ENCODE results near the gene SDC3. TPM values are rescaled to one million over a fixed set of nuclear protein-coding genes. Genes with fewer than 3 reads are reported as not detected.

The SDC3 gene
- total RNA-seq, 6 experiments from 2014 or later, result 13.8 to 45.7 (median 16.2) TPM

DNA sequence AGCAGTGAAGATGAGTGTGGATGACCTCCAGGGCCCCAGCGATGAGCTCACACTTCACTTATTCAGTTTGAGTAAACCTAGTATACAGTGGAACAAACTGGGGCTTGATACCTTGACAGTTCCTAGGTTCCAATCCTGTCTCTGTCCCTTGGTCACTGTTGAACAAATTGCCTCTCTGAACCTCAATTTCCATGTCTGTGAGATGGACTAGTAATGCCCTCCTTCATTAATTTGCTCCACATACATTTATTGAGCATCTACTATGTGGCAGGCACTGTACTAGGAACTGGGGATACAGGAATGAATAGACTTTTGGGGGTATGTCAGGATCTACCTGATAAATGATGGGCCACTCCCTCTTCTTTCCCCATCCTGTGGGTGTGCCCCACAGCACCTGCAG, 57.3 kb downstream of the SDC3 start:
- intact Hi-C loops (cut with DNase I), result no loop called here
- no CpG with 5 or more reads among the region's 1 CpG for WGBS (ENCODE audit: insufficient coverage, low coverage, low lambda C conversion rate, missing lambda C conversion rate)
- H3K27me3 ChIP-seq, result no peaks in the 10 kb centered on the region
- no peaks in the 10 kb centered on the region for H3K4me1 ChIP-seq
- no peaks in the 10 kb centered on the region for H3K9me3 ChIP-seq
- H3K27ac ChIP-seq, result no peak overlapping the region
- DNase-seq (no peak), ATAC-seq (no peak)
- no peaks in the 10 kb centered on the region for H3K36me3 ChIP-seq
- TF ChIP-seq POLR2A (IDR thresholded peaks at IDR 0.05), result no peak
- TF ChIP-seq, protein P1, sequence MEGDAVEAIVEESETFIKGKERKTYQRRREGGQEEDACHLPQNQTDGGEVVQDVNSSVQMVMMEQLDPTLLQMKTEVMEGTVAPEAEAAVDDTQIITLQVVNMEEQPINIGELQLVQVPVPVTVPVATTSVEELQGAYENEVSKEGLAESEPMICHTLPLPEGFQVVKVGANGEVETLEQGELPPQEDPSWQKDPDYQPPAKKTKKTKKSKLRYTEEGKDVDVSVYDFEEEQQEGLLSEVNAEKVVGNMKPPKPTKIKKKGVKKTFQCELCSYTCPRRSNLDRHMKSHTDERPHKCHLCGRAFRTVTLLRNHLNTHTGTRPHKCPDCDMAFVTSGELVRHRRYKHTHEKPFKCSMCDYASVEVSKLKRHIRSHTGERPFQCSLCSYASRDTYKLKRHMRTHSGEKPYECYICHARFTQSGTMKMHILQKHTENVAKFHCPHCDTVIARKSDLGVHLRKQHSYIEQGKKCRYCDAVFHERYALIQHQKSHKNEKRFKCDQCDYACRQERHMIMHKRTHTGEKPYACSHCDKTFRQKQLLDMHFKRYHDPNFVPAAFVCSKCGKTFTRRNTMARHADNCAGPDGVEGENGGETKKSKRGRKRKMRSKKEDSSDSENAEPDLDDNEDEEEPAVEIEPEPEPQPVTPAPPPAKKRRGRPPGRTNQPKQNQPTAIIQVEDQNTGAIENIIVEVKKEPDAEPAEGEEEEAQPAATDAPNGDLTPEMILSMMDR (IDR thresholded peaks at IDR 0.05), result no peak
- H3K4me3 ChIP-seq, result no peak overlapping the region

DNA sequence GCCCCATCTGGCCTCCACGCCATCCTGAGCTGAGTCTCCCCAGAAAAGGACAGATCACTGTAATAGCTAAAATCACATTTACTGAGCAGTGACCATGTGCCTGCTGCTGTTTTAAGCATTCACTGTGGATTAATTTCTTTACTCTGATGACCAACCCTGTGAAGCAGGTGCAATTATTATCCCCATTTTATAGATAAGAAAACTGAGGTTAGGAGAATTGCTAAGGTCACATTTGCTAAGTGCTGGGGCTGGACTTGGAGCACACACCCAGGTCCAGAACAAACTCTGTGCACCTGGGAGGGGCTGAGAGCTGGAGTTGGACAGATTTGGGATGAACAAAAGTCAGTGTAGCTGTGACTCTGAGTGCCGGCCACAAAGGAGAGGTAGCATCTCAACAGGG, 58.0 kb downstream of the SDC3 start:
- intact Hi-C loops (cut with DNase I), result no loop called here

DNA sequence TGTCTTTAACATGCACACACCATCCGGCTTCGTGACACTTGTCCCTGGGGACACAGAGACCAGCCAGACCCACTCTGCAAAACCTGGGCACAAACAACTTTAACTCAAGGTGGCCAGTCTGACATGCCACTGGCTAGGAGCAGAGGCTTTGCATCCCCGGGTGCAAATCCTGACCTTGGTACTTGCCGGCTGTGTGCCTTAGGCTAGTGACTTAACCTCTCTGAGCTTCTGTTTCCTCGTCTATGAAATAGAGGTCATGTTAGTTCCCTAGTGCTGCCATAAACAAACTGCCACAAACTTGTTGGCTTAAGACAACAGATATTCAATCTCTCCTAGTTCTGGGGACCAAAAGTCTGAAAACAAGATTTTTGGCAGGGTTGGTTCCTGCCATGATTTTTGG, 60.4 kb downstream of the SDC3 start:
- Histone ChIP-seq H3K4me1 (no peaks in the 10 kb centered on the region), H3K9me3 (no peaks in the 10 kb centered on the region), H3K27me3 (no peaks in the 10 kb centered on the region), H3K27ac (peak overlapping the region in 2 of 3 donors; percentile 31 to 49), H3K4me3 (no peak overlapping the region), H3K36me3 (no peaks in the 10 kb centered on the region)
- no peak for ATAC-seq
- intact Hi-C loops (cut with DNase I), result no loop called here
- no peak for DNase-seq
- TF ChIP-seq POLR2A (IDR thresholded peaks at IDR 0.05), result no peak
- TF ChIP-seq, protein P1 (IDR thresholded peaks at IDR 0.05), result no peak
- 0% methylated on average over 1 of the region's 5 CpGs for WGBS (ENCODE audit: insufficient coverage, low coverage, low lambda C conversion rate, missing lambda C conversion rate)

More for the DNA sequence above, 58.0 kb downstream of the SDC3 start:
- Histone ChIP-seq H3K36me3 (no peaks in the 10 kb centered on the region), H3K4me3 (no peak overlapping the region), H3K4me1 (no peaks in the 10 kb centered on the region), H3K9me3 (no peaks in the 10 kb centered on the region), H3K27me3 (no peaks in the 10 kb centered on the region), H3K27ac (no peak overlapping the region)
- no peak for TF ChIP-seq POLR2A (IDR thresholded peaks at IDR 0.05)
- TF ChIP-seq, protein P1 (IDR thresholded peaks at IDR 0.05), result no peak
- no peak for ATAC-seq
- DNase-seq, result no peak
- no CpG with 5 or more reads among the region's 2 CpGs for WGBS (ENCODE audit: insufficient coverage, low coverage, low lambda C conversion rate, missing lambda C conversion rate)

DNA sequence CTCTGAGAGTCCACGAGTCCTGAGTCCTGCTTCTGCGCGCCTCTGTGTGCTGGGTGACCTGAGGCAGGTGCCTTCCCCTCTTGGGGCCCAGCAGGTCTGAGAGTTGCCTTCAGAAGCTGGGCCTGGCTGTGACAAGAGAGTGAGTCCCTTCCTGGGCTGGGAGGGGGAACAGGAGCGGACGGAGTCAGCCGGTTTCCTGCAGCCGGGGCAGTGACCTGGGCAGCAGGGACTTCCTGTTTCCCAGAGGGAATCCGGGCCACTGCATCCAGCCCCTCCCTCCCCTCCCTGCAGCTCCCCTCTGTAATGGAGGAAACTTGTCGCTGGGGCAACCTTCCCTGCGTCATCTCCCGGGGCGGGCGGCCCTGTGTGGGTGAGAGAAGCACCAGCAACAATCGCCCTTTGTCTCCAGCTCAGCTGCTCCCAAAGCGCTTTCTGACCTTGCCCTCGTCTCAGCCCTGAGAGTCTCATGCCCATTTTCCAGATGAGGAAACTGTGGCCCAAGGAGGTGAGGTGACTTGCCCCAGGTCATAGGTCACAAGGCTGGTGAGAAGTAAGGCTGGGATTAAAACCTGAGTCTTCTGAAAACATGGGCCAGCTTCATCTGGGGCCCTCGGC, 61.1 kb downstream of the SDC3 start:
- no peak overlapping the region for H3K4me3 ChIP-seq

More for the DNA sequence above, 61.1 kb downstream of the SDC3 start:
- ATAC-seq (peak; percentile 77 to 84 (median 80)), DNase-seq (peak; percentile 80 to 85 (median 80))
- intact Hi-C loops (cut with DNase I), result no loop called here
- Histone ChIP-seq H3K27me3 (no peaks in the 10 kb centered on the region), H3K9me3 (no peaks in the 10 kb centered on the region), H3K4me1 (no peaks in the 10 kb centered on the region), H3K27ac (peak overlapping the region in 2 of 3 donors; percentile 31 to 49), H3K36me3 (no peaks in the 10 kb centered on the region)
- no peak for TF ChIP-seq POLR2A (IDR thresholded peaks at IDR 0.05)
- TF ChIP-seq, protein P1 (IDR thresholded peaks at IDR 0.05), result no peak
- 29% methylated on average over 6 of the region's 17 CpGs for WGBS (ENCODE audit: insufficient coverage, low coverage, low lambda C conversion rate, missing lambda C conversion rate)

Measured in right lobe of liver (tissue), 6 donors.